GM23248 (cell line): ENCODE results near the gene HSPA12A.

Experiments
- EZH2 ChIP-seq: fragments of 200-600 bp; sonication (generic); IDR thresholded peaks from 2 replicates; pipeline ENCODE4 v1.6.1; 2018; ENCODE audit warnings: antibody characterized with exemption, mild to moderate bottlenecking; ENCODE audit not compliant: insufficient read depth, poor library complexity, severe bottlenecking
- EZH2phosphoT487 ChIP-seq: fragments of 200-600 bp; sonication (generic); IDR thresholded peaks from 2 replicates; pipeline ENCODE4 v1.6.1; 2018; ENCODE audit warnings: antibody characterized with exemption, moderate library complexity, mild to moderate bottlenecking, low read depth; ENCODE audit not compliant: insufficient read depth

GRCh38 chr10:116768786-116769185 is 26.4 kb upstream of the HSPA12A start:
- TF ChIP-seq EZH2 (no peak), EZH2phosphoT487 (no peak)
